Measurements from ENCODE around the gene LOXHD1. TPM values are rescaled to one million over a fixed set of nuclear protein-coding genes. Genes with fewer than 3 reads are reported as not detected.

The LOXHD1 gene
- total and polyA plus RNA-seq, 10 of the 15 experiments (the other 5 are each of a cell fraction or from before 2014, with no cell fraction given), result not detected

DNA sequence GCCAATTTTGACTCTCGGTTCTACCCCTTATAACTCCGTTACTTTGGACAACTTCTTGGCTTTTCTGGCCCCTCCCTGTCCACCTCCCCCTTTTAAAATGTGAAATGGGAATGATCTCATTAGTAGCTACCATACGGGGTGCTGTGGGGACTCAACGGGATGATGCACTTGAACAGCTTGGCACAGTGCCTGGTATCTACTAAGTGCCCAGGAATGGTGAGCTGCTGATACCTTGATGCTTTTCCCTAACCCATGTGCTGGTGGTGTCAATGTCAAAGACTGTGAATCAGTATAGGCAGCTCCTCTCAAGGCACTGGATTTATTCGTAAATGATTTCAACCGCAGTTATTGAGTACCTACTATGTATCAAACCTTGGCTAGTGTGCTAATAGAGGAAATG, 204.2 kb downstream of the LOXHD1 start:
- intact Hi-C loops (cut with micrococcal nuclease; ENCODE audit: unreplicated experiment), result no loop called here
- ChIA-PET CTCF (interaction anchor here (1.4 kb wide), 1 partner anchor 304 kb away, joined by 3 read pairs; no protein-coding TSS in a partner anchor), SMC1A (ENCODE audit: uncharacterized antibody, unreplicated experiment) (no interaction called here), RAD21 (ENCODE audit: unreplicated experiment) (no interaction called here), POLR2A (no interaction called here)
- no peaks in the 10 kb centered on the region; the same call in 2 of the 3 replicates for H3K9me3 ChIP-seq (replicated peaks; ENCODE audit: control insufficient read depth, insufficient read depth, low read length)
- H3K36me3 ChIP-seq (ENCODE audit: control insufficient read depth in 2 of 2, insufficient read depth in 2 of 2, low read length in 1 of 2), result no peaks in the 10 kb centered on the region
- no TSS peak for BruUV-seq (replicated peaks)
- no peak overlapping the region for H3K4me3 ChIP-seq
- no peak overlapping the region for H3K27ac ChIP-seq (ENCODE audit: control insufficient read depth, insufficient read depth)
- no peak overlapping the region for H2AFZ ChIP-seq (ENCODE audit: control insufficient read depth, low read depth, low read length)
- FAIRE-seq (no peak), ATAC-seq (no peak), DNase-seq (ENCODE audit: low read depth, low spot score) (no peak)
- H3K4me2 ChIP-seq (ENCODE audit: control insufficient read depth, insufficient read depth), result no peak overlapping the region
- no peaks in the 10 kb centered on the region for H4K20me1 ChIP-seq (ENCODE audit: control insufficient read depth, insufficient read depth)
- H3K4me1 ChIP-seq (ENCODE audit: control insufficient read depth, insufficient read depth, low read length), result no peaks in the 10 kb centered on the region
- 66% methylated on average over 6 of the region's 6 CpGs for WGBS (ENCODE audit: insufficient coverage, insufficient replicate concordance, low lambda C conversion rate, missing lambda C conversion rate)
- H3K9ac ChIP-seq (ENCODE audit: control insufficient read depth, insufficient read depth, low read length), result no peak overlapping the region
- no peak for TF ChIP-seq LARP7 (IDR thresholded peaks at IDR 0.05)
- TF ChIP-seq, protein P1, sequence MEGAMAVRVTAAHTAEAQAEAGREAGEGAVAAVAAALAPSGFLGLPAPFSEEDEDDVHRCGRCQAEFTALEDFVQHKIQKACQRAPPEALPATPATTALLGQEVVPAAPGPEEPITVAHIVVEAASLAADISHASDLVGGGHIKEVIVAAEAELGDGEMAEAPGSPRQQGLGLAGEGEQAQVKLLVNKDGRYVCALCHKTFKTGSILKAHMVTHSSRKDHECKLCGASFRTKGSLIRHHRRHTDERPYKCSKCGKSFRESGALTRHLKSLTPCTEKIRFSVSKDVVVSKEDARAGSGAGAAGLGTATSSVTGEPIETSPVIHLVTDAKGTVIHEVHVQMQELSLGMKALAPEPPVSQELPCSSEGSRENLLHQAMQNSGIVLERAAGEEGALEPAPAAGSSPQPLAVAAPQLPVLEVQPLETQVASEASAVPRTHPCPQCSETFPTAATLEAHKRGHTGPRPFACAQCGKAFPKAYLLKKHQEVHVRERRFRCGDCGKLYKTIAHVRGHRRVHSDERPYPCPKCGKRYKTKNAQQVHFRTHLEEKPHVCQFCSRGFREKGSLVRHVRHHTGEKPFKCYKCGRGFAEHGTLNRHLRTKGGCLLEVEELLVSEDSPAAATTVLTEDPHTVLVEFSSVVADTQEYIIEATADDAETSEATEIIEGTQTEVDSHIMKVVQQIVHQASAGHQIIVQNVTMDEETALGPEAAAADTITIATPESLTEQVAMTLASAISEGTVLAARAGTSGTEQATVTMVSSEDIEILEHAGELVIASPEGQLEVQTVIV (IDR thresholded peaks at IDR 0.05; ENCODE audit: borderline replicate concordance, partially characterized antibody), result no peak
- TF ChIP-seq, protein P2, sequence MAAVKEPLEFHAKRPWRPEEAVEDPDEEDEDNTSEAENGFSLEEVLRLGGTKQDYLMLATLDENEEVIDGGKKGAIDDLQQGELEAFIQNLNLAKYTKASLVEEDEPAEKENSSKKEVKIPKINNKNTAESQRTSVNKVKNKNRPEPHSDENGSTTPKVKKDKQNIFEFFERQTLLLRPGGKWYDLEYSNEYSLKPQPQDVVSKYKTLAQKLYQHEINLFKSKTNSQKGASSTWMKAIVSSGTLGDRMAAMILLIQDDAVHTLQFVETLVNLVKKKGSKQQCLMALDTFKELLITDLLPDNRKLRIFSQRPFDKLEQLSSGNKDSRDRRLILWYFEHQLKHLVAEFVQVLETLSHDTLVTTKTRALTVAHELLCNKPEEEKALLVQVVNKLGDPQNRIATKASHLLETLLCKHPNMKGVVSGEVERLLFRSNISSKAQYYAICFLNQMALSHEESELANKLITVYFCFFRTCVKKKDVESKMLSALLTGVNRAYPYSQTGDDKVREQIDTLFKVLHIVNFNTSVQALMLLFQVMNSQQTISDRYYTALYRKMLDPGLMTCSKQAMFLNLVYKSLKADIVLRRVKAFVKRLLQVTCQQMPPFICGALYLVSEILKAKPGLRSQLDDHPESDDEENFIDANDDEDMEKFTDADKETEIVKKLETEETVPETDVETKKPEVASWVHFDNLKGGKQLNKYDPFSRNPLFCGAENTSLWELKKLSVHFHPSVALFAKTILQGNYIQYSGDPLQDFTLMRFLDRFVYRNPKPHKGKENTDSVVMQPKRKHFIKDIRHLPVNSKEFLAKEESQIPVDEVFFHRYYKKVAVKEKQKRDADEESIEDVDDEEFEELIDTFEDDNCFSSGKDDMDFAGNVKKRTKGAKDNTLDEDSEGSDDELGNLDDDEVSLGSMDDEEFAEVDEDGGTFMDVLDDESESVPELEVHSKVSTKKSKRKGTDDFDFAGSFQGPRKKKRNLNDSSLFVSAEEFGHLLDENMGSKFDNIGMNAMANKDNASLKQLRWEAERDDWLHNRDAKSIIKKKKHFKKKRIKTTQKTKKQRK (IDR thresholded peaks at IDR 0.05; ENCODE audit: low read depth, low read length), result no peak
- no peak for TF ChIP-seq NKRF (conservative IDR thresholded peaks at IDR 0.05)
- TF ChIP-seq, protein P3, sequence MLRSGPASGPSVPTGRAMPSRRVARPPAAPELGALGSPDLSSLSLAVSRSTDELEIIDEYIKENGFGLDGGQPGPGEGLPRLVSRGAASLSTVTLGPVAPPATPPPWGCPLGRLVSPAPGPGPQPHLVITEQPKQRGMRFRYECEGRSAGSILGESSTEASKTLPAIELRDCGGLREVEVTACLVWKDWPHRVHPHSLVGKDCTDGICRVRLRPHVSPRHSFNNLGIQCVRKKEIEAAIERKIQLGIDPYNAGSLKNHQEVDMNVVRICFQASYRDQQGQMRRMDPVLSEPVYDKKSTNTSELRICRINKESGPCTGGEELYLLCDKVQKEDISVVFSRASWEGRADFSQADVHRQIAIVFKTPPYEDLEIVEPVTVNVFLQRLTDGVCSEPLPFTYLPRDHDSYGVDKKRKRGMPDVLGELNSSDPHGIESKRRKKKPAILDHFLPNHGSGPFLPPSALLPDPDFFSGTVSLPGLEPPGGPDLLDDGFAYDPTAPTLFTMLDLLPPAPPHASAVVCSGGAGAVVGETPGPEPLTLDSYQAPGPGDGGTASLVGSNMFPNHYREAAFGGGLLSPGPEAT (IDR thresholded peaks at IDR 0.05; ENCODE audit: low read depth), result no peak
- TF ChIP-seq EGR1 (IDR thresholded peaks at IDR 0.05; ENCODE audit: borderline replicate concordance in 1 of 2, low read depth in 2 of 2, low read length in 2 of 2), result no peak
- TF ChIP-seq BCLAF1 (IDR thresholded peaks at IDR 0.05), result no peak
- TF ChIP-seq POLR2A (IDR thresholded peaks at IDR 0.05; ENCODE audit: low read depth, low read length), result no peak
- peaks cover 0 to 3% of the 10 kb centered on the region in 2 experiments; a peak in 1 of 4 replicates for H3K27me3 ChIP-seq (replicated peaks in 1 of 2; ENCODE audit: control insufficient read depth in 2 of 2, insufficient read depth in 2 of 2, low read length in 1 of 2)
- in situ Hi-C loops (cut with MboI), result no loop called here
- H3K79me2 ChIP-seq (ENCODE audit: control insufficient read depth, insufficient read depth, low read length), result no peaks in the 10 kb centered on the region

All from GM12878 (cell line).